Lower leg skin (tissue), 4 donors: ENCODE measurements around the gene ARRDC5. TPM values are rescaled to one million over a fixed set of nuclear protein-coding genes. Genes with fewer than 3 reads are reported as not detected.
"Not testable (repeated sequence)": the region's sequence is repeated elsewhere in the genome, so short reads cannot be mapped to it uniquely, and the experiment has no call there.

Experiments used
- DNase-seq, 2 donors: peaks; one replicate each; pipeline ENCODE4 v3.0.0-alpha.2; 2019; ENCODE audit warnings: low spot score in 2 of 2
- H3K4me3 ChIP-seq: fragments of 200-600 bp; sonication (generic); 2 replicates; pipeline ENCODE4 v1.5.1; 2017; ENCODE audit warnings: mild to moderate bottlenecking, low read depth; ENCODE audit not compliant: poor library complexity, severe bottlenecking
- POLR2A ChIP-seq, 2 donors: fragments of 450-650 bp; IDR thresholded peaks; one replicate each; pipeline ENCODE4 v1.6.1; 2016 to 2017; ENCODE audit warnings: antibody characterized with exemption in 2 of 2, mild to moderate bottlenecking in 1 of 2, moderate library complexity in 1 of 2
- WGBS, 2 donors: methylation state at CpG; one replicate each; pipeline ENCODE4 v1.1.5; 2018; 5-methylcytosine and 5-hydroxymethylcytosine counted together
- intact Hi-C: fragments of 100-400 bp; cut with DNase I; formaldehyde crosslinking; loops from one replicate; pipeline ENCODE4 v1.15.0; 2023; ENCODE audit warnings: low total_unique reads
- total RNA-seq, 4 donors: library from RNA; depleted of rRNA; stranded (reverse); fragments of >200 nt; gene quantifications; one replicate each; pipeline ENCODE4 v1.1.0, GENCODE V29; 2016
- TF ChIP-seq, protein P1 (sequence below), 3 donors: fragments of 450-650 bp; IDR thresholded peaks; one replicate each; pipeline ENCODE4 v1.5.1; 2016; ENCODE audit warnings: antibody characterized with exemption in 3 of 3, mild to moderate bottlenecking in 3 of 3, moderate library complexity in 2 of 3

Gene ARRDC5
- total RNA-seq, 4 donors from 2014 or later, result 1.4 TPM; not detected in 3

DNA sequence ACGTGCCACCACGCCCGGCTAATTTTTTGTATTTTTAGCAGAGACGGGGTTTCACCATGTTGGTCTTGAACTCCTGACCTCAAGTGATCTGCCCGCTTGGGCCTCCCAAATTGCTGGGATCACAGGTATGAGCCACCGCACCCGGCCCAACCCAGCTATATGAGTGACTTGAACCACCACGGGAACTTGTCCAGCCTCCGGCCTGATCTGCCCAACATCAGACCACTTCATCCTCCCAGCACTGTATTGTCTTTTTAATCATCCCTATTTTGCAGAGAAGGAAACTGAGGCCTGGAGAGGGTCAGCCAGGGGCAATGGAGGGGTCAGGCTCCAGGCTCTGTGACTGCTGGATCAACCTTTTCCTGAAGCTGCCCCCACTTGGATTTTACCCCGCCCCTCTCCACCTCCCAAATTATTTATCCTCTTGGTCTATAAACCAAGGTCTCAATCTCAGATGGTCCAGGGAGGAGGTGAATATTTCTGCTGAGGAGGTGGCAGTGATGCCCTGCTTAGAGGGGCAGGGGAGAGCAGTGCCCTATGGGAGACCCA lies 34.3 kb downstream of the ARRDC5 start:
- TF ChIP-seq, protein P1, sequence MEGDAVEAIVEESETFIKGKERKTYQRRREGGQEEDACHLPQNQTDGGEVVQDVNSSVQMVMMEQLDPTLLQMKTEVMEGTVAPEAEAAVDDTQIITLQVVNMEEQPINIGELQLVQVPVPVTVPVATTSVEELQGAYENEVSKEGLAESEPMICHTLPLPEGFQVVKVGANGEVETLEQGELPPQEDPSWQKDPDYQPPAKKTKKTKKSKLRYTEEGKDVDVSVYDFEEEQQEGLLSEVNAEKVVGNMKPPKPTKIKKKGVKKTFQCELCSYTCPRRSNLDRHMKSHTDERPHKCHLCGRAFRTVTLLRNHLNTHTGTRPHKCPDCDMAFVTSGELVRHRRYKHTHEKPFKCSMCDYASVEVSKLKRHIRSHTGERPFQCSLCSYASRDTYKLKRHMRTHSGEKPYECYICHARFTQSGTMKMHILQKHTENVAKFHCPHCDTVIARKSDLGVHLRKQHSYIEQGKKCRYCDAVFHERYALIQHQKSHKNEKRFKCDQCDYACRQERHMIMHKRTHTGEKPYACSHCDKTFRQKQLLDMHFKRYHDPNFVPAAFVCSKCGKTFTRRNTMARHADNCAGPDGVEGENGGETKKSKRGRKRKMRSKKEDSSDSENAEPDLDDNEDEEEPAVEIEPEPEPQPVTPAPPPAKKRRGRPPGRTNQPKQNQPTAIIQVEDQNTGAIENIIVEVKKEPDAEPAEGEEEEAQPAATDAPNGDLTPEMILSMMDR (IDR thresholded peaks at IDR 0.05), result no peak
- TF ChIP-seq POLR2A (IDR thresholded peaks at IDR 0.05), result no peak
- intact Hi-C loops, result no loop called here
- no peak overlapping the region for H3K4me3 ChIP-seq

DNA sequence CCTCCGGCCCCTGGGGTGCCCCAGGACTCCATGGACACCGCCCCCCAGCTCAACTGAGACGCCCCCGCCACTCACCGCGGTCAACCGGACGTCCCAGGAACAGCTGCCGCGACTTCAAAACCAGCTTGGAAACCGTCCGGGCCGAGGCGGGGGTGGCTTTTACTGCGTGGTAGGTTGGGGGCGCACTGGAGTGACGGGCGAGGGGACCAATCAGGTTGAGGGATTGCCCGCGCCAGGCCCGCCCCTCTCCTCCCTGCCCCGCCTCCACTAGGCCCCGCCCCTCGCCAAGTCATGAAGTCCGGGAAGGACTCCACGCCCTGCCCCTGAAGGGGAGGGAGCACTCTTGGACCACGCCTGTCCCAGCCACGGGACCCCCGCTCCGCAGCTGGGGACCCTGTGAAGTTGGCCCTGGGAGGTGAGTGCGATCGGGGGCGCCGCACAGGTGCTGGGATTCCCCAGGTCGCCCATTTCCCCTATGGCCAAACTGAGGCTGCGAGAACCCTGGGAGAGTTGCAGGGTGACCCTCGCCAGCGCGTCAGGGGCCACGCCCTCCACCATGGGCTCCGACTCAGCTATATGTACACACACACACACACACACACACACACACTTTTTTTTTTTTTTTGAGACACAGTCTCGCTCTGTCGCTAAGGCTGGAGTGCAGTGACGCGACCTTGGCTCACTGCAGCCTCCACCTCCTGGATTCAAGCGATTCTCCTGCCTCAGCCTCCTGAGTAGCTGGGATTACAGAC lies 35.0 kb downstream of the ARRDC5 start, which contains the start of gene PLIN3:
Gene PLIN3 (minus strand): TSS at position 134 of the 752 bp plus-strand sequence. CDS start 6,273 bp downstream, outside the sequence.
- no peak for TF ChIP-seq POLR2A (IDR thresholded peaks at IDR 0.05)
- TF ChIP-seq, protein P1 (IDR thresholded peaks at IDR 0.05), result peak in 1 of 3 donors; percentile 47
- WGBS, 2 donors, result 13 to 17% methylated on average over 13 to 19 of the region's 46 CpGs
- peak; percentile 97 to 100 for DNase-seq
- intact Hi-C loops, result no loop called here
- H3K4me3 ChIP-seq, result peak within 1 kb of the TSS; percentile 78

More for the DNA sequence above, 34.3 kb downstream of the ARRDC5 start:
- WGBS, 2 donors, result 51 to 65% methylated on average over 10 of the region's 10 CpGs
- no peak for DNase-seq

DNA sequence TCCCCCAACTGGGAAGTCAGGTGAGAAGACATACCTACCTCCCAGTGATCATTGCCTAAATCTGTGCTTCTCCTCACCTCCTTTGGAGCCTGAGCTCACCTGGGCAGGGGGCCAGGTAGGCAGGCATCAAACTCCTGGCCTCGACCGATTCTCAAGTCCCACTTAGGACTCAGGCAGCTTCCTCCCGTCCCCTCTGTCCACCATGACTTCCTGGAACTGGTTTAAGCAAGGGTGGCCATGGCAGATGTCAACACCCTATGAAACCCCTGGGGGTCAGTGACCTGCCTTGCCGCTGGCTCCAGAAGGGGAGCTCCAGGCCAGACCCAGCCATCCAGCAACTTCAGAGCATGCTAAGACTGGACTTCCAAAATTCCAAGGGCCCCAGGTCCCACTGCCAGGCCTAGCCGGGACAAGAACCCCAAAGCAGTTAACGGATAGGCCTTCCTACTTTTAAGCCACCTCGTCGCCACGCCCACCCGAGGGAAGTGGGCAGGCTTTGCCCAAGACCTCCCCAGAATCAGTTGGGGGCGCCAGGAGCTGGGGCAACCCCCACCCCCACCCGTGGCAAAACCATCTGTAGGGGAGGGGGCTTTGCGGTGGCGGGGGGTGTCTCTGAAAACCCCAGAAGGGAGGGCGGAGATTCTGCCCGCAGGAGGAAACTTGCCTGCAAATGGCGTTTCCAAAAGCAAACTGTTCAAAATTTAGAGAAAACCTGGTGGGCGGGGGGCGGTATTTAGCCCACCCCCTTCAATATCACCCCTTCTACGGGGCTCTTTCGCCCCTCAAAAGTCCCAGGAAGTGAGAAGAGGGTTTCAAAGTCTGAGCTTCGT lies 35.9 kb downstream of the ARRDC5 start:
- TF ChIP-seq, protein P1 (IDR thresholded peaks at IDR 0.05), result no peak
- H3K4me3 ChIP-seq, result peak overlapping the region; percentile 78
- DNase-seq, result peak; percentile 67 to 94
- WGBS, 2 donors, result 1 to 3% methylated on average over 18 of the region's 22 CpGs
- intact Hi-C loops, result no loop called here

DNA sequence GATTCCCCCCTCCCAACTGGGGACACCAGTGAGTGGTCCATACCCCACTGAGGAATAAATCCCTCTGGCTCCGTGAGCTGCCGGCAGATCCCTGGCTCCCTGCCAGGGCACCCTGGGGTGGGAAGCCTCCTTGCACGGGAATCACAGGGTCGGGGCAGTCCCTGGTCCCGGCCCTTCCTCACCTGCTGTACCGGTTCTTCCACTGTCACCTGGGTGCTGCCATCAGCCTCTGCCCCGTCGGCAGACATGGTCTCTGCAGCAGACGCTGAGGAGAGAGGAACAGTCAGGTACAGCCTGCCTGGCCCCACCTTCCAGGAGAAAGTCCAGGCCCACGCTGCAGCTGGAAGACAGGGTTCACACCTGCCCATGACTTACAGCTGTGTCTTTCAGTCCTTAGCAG lies 41.5 kb downstream of the ARRDC5 start:
- WGBS, 2 donors, result 45 to 46% methylated on average over 8 to 10 of the region's 10 CpGs
- TF ChIP-seq, protein P1 (IDR thresholded peaks at IDR 0.05), result no peak
- TF ChIP-seq POLR2A (IDR thresholded peaks at IDR 0.05), result no peak
- intact Hi-C loops, result no loop called here
- H3K4me3 ChIP-seq, result no peak overlapping the region
- DNase-seq, result peak; percentile 45 to 91

DNA sequence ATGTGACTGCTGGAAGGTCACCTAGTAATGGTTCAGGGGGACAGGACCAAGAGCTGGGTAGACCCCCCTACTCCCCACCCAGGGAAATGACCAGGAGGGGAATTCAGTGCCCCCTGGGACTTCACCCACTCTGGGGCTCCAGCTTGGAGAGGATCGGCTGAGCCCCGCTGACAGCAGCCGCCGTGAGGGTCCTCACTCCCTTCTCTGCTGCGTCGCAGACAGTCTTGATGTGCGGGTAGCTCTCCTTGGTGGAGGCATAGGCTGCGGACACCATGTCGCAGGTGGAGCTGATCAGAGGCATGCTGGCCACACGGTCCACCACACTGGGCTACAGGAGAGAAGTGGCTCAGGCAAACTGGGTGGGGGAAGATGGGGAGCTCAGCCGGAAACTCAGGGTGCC lies 43.0 kb downstream of the ARRDC5 start:
- no peak for DNase-seq
- no peak for TF ChIP-seq POLR2A (IDR thresholded peaks at IDR 0.05)
- TF ChIP-seq, protein P1 (IDR thresholded peaks at IDR 0.05), result no peak
- intact Hi-C loops, result no loop called here

DNA sequence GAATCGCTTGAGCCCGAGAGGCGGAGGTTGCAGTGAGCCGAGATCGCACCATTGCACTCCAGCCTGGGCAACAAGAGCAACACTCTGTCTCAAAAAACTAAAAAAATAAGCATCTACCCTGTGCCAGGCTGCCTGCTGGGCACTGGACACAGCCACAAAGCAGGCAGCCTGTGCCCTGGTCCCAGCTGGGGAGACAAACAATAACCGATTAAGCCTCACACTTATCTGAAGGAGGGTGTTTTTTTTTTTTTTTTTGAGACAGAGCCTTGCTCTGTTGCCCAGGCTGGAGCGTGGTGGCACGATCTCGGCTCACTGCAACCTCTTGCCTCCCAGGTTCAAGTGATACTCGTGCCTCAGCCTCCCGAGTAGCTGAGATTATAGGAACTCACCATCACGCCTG lies 46.2 kb downstream of the ARRDC5 start:
- 92 to 93% methylated on average over 12 of the region's 12 CpGs for WGBS, 2 donors
- intact Hi-C loops, DNase-seq, H3K4me3 ChIP-seq: not testable (repeated sequence)

More for the DNA sequence above, 43.0 kb downstream of the ARRDC5 start:
- WGBS, 2 donors, result 96 to 97% methylated on average over 11 of the region's 11 CpGs
- H3K4me3 ChIP-seq, result no peak overlapping the region

DNA sequence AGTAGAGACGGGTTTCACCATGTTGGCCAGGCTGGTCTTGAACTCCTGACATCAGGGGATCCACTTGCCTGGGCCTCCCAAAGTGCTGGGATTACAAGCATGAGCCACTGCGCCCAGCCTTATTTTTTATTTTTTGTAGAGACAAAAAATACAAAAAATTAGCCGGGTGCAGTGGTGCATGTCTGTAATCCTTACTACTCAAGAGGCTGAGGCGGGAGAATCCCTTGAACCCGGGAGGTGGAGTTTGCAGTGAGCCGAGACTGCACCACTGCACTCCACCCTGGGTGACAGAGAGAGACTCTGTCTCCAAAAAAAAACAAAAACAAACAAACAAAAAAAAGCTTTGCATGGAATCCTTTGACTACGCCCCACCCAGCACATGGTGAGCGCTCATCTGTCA lies 49.2 kb downstream of the ARRDC5 start:
- DNase-seq, H3K4me3 ChIP-seq: not testable (repeated sequence)
- intact Hi-C loops, result loop anchor here (5.0 kb wide), 1 partner anchor 41 kb away; no protein-coding TSS in a partner anchor
- 88 to 89% methylated on average over 8 of the region's 8 CpGs for WGBS, 2 donors
